ENCODE results near the gene HES3.

The HES3 gene

GRCh38 chr1:6281511-6282402, 37.8 kb downstream of the HES3 start:
- ATAC-seq: no peak
- Mint-ChIP-seq H3K36me3 (ENCODE audit: low read depth) (no peaks in the 10 kb centered on the region), H3K9me3 (no peaks in the 10 kb centered on the region), H3K27me3 (no peaks in the 10 kb centered on the region), H3K4me1 (no peaks in the 10 kb centered on the region), H3K27ac (no peak overlapping the region), H3K4me3 (no peak overlapping the region)
- no peak for DNase-seq

GRCh38 chr1:6282577-6283270, 38.7 kb downstream of the HES3 start:
- Mint-ChIP-seq H3K9me3 (no peaks in the 10 kb centered on the region), H3K36me3 (ENCODE audit: low read depth) (no peaks in the 10 kb centered on the region), H3K4me1 (no peaks in the 10 kb centered on the region), H3K4me3 (no peak overlapping the region), H3K27ac (no peak overlapping the region), H3K27me3 (no peaks in the 10 kb centered on the region)
- no peak for DNase-seq
- no peak for ATAC-seq

GRCh38 chr1:6285336-6285735, 41.4 kb downstream of the HES3 start:
- Mint-ChIP-seq H3K4me3 (no peak overlapping the region), H3K27ac (no peak overlapping the region), H3K4me1 (no peaks in the 10 kb centered on the region), H3K36me3 (ENCODE audit: low read depth) (no peaks in the 10 kb centered on the region), H3K27me3 (no peaks in the 10 kb centered on the region), H3K9me3 (no peaks in the 10 kb centered on the region)
- ATAC-seq: no peak
- DNase-seq: no peak

- Mint-ChIP-seq H3K27me3 (no peaks in the 10 kb centered on the region), H3K27ac (no peak overlapping the region), H3K4me3 (no peak overlapping the region), H3K9me3 (no peaks in the 10 kb centered on the region), H3K4me1 (no peaks in the 10 kb centered on the region), H3K36me3 (ENCODE audit: low read depth) (no peaks in the 10 kb centered on the region)
- ATAC-seq (no peak), DNase-seq (no peak)
These were observed 42.3 kb downstream of the HES3 start for GRCh38 chr1:6286266-6286665.

- no peaks in the 10 kb centered on the region for H3K4me1 Mint-ChIP-seq
- H3K27ac Mint-ChIP-seq: no peak overlapping the region
- DNase-seq (no peak), ATAC-seq (no peak)
- no peak overlapping the region for H3K4me3 Mint-ChIP-seq
- no peaks in the 10 kb centered on the region for H3K9me3 Mint-ChIP-seq
- H3K27me3 Mint-ChIP-seq: no peaks in the 10 kb centered on the region
- H3K36me3 Mint-ChIP-seq (ENCODE audit: low read depth): no peaks in the 10 kb centered on the region
These were observed 43.0 kb downstream of the HES3 start for GRCh38 chr1:6287029-6287428.

- Mint-ChIP-seq H3K36me3 (ENCODE audit: low read depth) (no peaks in the 10 kb centered on the region), H3K27ac (no peak overlapping the region), H3K4me3 (no peak overlapping the region), H3K4me1 (no peaks in the 10 kb centered on the region), H3K27me3 (no peaks in the 10 kb centered on the region), H3K9me3 (no peaks in the 10 kb centered on the region)
- no peak for DNase-seq
- no peak for ATAC-seq
These were observed 43.5 kb downstream of the HES3 start for GRCh38 chr1:6287431-6287886.

GRCh38 chr1:6288026-6288425, 44.0 kb downstream of the HES3 start:
- no peak overlapping the region for H3K27ac Mint-ChIP-seq
- no peak overlapping the region for H3K4me3 Mint-ChIP-seq
- no peak for ATAC-seq
- H3K4me1 Mint-ChIP-seq: no peaks in the 10 kb centered on the region
- H3K36me3 Mint-ChIP-seq (ENCODE audit: low read depth): peaks cover under 1% of the 10 kb centered on the region
- no peaks in the 10 kb centered on the region for H3K27me3 Mint-ChIP-seq
- H3K9me3 Mint-ChIP-seq: no peaks in the 10 kb centered on the region
- DNase-seq: no peak

- H3K27ac Mint-ChIP-seq: no peak overlapping the region
- no peaks in the 10 kb centered on the region for H3K27me3 Mint-ChIP-seq
- ATAC-seq (no peak), DNase-seq (no peak)
- H3K4me1 Mint-ChIP-seq: no peaks in the 10 kb centered on the region
- no peak overlapping the region for H3K4me3 Mint-ChIP-seq
- no peaks in the 10 kb centered on the region for H3K9me3 Mint-ChIP-seq
- H3K36me3 Mint-ChIP-seq (ENCODE audit: low read depth): peaks cover 6% of the 10 kb centered on the region
These were observed 44.7 kb downstream of the HES3 start for GRCh38 chr1:6288665-6289064.

GRCh38 chr1:6292102-6292501, 48.1 kb downstream of the HES3 start:
- Mint-ChIP-seq H3K36me3 (ENCODE audit: low read depth) (peaks cover 13% of the 10 kb centered on the region), H3K27me3 (no peaks in the 10 kb centered on the region), H3K4me3 (no peak overlapping the region), H3K4me1 (peaks cover 4% of the 10 kb centered on the region), H3K9me3 (no peaks in the 10 kb centered on the region), H3K27ac (no peak overlapping the region)
- DNase-seq (no peak), ATAC-seq (no peak)

GRCh38 chr1:6294080-6294889, 50.3 kb downstream of the HES3 start:
- H3K9me3 Mint-ChIP-seq: no peaks in the 10 kb centered on the region
- no peak for ATAC-seq
- no peak overlapping the region for H3K27ac Mint-ChIP-seq
- H3K4me1 Mint-ChIP-seq: peaks cover 4% of the 10 kb centered on the region
- no peaks in the 10 kb centered on the region for H3K27me3 Mint-ChIP-seq
- H3K36me3 Mint-ChIP-seq (ENCODE audit: low read depth): peaks cover 13% of the 10 kb centered on the region
- DNase-seq: no peak
- no peak overlapping the region for H3K4me3 Mint-ChIP-seq

- Mint-ChIP-seq H3K4me3 (no peak overlapping the region), H3K27me3 (no peaks in the 10 kb centered on the region), H3K9me3 (no peaks in the 10 kb centered on the region), H3K36me3 (ENCODE audit: low read depth) (peaks cover 13% of the 10 kb centered on the region), H3K4me1 (peaks cover 4% of the 10 kb centered on the region), H3K27ac (no peak overlapping the region)
- no peak for ATAC-seq
- no peak for DNase-seq
These were observed 51.0 kb downstream of the HES3 start for GRCh38 chr1:6294890-6295556.

Measured in activated naive CD8-positive, alpha-beta T cell treated with anti-CD3 and anti-CD28 coated beads, Interleukin-2, amount 50 U/mL, for 24 hours (primary cell).